Stimulated activated naive CD4-positive, alpha-beta T cell (primary cell): ENCODE results near the gene RYR2.

Source experiments
- DNase-seq, 6 experiments: peaks; one replicate each; lab custom pipeline; 2025; lab: John Stamatoyannopoulos, UW

RYR2 gene

DNA sequence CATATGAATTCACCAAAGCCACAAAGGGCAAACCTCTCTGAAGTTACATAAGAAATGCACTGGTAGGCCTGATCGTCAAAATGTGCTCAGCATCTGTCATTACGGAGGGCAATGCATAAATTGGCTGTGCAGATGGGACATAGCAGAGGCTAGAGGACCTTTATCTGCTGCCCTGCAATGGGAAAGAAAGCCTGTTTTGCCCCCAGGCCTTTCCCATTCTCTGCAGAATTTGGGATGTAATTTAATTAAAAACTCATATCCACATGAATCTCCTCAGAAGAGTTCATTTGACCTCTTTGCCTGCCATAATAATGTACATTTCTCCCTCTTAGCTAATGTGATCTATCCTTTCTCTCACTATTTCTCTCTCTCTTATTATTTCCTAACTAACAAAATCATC is 690.7 kb downstream of the RYR2 start:
- DNase-seq: no peak

DNA sequence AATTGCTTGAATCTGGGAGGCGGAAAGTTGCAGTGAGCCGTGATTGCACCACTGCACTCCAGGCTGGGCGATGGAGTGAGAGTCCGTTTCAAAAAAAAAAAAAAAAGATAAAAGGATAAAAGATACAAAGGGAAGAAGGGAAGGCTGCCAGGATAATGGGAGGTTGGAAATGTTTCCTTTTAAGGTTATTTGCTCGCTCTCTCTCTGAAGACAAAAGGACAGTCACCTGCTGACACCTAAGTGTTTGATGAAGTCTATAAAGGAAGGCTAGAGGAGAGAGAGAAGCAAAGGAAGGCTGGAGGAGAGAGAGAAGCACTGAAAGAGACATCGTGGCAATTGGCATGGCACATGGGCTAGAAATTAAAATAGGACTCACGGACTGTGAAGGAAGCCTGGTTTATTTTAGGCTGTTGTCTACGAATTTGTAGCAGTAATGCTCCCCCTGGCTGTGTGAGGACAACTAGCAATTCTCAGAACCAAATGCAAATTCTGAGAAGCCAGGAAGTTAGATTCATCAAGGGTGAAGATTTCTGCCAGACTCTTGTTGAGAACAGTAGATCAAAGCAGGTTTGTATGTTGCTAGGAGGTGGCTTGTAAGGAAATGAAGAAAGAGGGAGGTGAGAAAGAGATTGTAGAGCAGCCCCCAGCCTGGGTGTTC is 694.5 kb downstream of the RYR2 start:
- DNase-seq: peak in 2 of 6 experiments; percentile 5 to 18

DNA sequence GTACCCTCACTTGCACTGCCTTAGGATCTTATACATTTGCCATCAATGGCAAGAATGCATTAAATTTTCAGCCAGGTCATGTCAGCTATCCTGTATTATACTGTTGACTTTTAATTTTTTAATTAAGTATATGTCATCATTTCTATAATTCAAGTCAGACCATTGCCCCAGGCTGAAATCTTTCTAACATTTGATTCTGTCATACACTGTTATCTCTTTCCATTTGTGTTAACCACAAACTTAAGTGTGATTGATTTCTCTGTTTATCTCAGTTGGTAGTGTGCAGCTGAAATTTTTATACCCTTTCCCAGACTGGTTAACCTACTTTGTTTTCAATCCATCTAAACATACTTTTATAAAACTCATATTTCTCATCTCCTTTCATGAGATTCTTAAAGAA is 695.5 kb downstream of the RYR2 start:
- DNase-seq: no peak

DNA sequence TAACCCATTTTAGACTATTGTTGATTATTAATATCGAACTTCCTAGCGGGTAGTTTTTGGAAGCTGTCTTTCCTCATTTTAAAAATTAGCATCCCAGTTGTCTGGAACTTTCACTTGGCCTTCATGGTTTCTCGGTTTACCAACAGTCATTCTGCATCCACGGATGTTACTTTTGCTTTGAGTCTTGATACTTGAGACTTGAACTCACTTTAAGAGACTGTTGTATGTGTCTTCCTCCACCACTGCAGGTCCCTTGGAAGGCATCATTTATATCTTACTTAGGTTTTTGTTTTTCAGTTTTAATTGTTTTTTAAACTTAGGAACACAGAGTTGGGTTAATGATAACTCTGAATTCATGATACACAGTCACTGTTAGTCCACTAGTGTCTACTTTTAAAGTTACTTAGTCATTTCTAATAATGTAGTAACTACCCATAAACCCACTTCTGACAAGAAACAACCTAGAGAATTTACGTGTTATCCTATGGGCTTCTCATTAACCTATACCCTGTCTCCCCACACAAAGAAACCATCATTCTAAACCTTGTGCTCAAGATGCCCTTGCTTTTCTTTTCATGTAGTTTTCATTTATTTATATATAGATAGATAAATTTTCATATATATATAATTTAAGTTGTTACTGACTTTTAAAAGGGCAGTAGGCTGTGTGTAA is 696.1 kb downstream of the RYR2 start:
- no peak for DNase-seq

DNA sequence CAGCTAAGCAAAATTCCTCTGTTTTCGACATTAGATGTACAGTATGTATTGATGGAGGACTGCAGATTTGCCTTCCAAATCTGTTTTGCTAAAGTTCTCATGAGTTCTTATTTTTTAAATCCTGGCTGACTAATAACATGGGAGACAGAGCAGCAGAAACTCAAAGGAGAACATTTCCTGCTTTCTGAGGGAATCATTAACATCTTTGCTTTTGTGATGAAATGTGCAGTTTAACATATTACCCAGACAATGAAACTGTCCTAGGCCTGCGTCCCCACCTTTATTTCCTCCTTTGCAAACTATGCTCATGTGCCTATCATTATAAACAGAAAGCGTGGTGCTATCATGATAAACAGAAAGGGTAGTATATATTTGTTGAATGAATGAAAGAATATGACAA is 698.9 kb downstream of the RYR2 start:
- DNase-seq: no peak

DNA sequence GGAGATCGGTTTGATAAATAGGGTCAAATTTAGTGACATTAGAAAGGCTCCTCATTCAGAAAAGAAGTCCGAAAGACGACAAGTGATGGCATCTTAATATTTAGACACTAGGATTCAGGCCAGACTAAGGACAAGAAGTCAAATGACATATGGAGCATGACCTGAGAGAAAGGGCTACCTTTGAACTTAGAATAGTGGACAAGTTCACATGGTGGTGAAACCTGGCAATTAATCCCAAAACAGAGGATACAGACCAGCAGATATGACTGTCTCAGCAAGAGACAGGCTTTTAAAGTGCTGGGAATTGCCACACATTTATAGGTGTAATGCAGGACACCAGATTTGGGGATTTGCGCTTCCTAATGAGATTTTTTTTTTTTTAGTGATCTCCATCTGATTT is 703.6 kb downstream of the RYR2 start:
- no peak for DNase-seq

DNA sequence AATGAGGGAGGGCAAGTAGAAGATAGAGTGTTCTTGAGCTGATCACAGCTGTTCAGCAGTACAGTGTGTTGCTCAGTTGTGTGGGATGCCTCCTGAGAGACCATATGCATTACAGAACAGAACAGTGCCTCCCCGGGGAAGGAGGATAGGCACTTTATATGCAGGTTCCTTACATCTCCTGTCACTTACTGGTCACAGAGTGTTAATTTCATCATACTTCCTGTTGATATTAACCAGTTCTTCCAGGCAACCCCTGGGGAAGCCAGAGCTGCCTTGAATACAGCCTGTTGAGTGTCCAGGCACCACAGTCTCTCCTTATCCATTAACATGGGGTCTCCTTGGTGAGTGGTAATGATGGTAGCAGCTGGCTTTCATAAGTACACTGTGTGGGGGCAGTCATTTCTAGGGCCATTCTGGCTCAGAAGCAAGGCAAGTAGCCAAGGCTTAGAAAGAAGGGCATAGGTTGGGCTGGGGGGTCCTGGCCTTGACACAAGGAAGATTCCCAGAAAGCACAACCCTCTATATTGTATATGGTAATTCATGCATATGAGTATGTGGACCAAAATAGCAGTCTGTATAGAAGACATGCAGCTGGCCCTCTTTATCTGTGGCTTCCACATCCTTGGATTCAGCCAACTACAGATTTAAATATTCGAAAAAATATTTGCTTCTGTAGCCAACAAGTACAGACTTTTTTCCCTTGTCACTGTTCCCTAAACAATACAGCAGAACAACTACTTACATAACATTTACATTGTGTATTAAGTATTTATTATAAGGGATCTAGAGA is 706.4 kb downstream of the RYR2 start:
- DNase-seq: no peak

DNA sequence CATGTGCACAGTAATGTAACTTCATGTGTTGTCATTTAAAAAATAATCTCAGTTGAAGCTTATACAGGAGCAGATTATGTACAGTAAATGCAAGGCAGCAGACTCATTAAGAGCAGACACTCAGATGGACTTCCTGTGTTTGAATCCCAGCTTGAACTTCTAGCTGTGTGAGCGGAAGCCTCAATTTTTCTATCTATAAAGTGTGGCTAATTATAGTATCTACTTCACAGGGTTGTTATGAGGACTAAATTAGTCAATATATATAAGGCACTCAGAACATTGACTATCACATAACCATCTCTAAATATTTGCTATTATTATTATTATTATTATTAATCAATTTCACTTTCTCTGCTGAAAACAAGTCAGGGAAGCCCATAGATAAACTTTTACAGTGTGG is 707.1 kb downstream of the RYR2 start:
- no peak for DNase-seq

DNA sequence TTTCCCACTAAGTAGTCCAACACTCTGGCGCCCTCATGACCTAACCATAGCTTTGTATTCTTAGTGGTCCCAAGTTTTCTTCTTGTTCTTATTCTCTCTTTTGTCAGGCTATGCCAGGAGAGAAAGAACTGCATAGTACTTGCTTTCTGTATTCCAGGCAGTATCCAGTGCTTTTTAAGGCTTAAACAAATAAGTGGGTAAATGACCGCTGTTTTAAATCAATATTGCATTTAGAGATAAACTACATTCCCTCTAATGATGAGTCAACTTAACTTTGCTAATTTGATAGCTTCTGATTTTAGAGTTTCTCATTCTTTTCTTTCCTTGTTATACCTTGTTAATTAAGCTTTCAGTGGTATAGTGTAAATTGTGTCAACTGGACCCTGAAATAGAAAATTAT is 709.1 kb downstream of the RYR2 start:
- no peak for DNase-seq

DNA sequence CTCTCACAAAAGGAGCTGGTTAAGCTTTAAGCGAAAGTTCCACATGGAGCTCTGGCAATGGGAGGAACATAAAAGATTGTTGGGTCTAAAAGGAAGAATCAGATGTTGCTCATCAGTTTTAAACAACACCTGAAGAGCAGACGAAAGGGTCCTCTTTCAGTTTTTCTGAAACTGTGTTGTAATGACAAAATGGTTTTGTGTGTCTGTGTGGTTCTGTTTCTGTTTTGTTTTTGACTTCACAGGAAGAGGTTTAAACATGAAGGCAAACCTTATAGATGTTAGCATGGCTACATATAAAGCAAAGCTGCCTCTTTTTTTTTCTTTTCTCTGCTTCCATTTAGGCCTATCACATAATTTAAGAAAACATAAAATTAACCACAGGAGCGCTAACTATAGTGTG is 712.6 kb downstream of the RYR2 start:
- no peak for DNase-seq

DNA sequence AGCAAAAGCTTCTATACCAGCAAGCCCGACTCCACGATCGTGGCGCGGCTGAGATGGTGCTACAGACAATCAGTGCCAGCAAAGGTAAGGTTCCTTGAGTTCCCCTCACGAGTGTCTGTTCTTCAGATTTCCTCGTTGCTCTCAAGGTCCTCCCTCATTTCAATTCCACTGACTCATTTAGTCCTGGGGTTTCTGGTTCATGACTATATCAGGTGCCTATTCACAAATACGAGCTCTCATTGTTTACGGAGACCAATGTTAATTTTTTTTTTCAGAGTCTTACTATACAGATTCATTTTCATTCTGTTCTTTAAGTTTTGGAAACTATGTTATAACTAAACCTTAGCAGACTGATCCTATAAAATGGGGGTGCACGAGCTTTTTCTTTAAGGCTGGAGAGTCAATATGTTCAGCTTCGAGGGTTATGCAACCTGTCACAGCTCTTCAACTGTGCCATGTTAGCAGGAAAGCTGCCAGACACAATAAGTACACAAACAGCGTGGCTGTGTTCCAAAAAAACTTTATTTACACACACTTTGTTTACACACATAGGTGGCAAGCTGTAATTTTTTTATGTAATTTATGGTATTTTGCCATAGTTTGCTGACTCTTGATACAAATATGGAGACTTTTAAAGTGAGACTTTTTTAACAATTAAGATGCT is 714.5 kb downstream of the RYR2 start:
- DNase-seq: no peak

DNA sequence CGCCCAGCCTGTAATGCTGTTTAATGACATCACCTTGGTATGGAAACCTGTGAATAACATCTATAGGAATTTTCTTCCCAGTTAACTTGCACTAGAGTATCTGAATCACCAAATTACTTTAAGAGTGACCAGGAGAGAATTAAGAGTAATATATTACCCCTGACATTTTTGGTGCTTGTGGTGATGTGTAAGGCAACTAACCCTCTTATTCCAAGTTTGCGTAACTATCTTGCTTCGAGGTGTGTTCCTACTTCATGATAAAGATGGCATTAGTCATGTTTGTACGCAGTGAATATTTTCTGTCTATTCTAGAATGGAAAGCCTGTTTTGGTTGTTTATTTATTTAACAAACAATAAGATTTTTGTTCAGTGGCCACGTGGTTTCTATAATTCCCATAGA is 717.4 kb downstream of the RYR2 start:
- no peak for DNase-seq

DNA sequence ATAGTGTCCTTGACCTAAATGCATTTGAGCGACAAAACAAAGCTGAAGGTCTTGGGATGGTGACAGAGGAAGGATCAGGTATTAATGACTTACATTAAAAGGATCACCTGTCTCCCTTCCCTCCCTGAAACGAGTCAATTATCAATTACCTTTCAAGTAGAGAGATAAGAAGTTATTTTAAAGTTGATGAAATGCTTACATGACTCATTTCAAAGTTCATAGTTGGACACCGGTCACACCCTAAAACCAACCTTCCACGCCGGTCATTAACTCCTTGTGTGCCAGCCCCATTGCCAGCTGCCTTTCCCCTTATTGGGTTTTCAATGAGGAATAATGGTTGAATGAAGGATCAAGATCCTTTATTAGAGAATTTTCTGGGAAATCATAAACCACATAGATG is 719.0 kb downstream of the RYR2 start:
- DNase-seq: no peak

DNA sequence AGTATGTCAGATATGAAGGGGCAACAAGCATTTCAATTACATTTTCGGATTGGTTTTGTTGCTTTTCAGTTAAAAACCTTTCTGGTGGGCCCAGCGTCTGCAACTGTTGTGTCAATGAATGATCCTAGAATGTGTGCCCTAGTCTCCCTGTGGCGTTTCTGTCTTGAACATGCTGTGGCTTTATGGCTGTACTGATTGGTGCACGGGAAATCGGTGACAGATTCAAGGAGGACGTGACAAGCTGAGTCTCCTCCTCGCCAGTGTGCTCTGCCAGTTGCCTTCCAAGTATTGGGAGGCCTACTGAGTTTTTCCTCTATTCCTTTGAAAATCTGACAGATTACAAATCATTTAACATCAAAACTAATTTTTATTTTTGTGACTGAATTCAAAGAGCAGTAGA is 721.2 kb downstream of the RYR2 start:
- no peak for DNase-seq

DNA sequence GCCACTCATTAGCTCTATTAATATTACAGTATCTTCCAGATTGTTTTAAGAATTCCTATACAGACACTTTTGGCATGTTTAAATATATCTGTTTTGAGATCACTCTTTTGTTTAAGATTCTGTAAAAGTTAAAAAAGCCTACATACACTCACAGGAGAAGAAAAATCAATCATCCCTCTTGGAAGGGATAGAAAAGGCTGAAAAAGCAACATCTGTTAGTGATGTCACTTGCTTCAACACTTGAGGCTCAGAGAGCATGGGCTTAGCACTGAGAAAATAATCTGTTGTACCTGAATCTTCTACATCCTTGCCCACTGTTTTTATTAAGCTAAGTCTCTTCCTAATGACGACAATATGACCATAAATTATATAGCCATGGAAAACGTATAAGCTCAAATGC is 721.8 kb downstream of the RYR2 start:
- no peak for DNase-seq

DNA sequence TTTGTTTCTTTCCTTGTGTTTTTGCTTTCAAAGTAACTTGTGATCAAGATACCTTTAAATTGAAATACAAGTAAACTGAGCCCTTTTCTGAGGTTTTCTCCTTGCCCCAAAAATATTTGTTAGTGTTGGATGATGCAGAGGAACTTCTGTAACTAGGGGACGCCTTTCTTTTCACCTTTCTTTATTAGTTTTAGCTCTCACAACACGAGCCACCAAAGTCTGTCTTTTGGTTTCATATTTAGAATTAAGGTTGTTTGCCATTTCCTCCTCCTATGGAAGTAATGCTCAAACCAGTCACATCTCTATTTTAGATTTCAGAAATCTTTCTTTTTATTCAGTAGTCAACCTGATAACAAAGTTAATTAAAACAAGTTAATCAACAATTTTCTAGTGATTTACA is 727.9 kb downstream of the RYR2 start:
- DNase-seq: no peak

DNA sequence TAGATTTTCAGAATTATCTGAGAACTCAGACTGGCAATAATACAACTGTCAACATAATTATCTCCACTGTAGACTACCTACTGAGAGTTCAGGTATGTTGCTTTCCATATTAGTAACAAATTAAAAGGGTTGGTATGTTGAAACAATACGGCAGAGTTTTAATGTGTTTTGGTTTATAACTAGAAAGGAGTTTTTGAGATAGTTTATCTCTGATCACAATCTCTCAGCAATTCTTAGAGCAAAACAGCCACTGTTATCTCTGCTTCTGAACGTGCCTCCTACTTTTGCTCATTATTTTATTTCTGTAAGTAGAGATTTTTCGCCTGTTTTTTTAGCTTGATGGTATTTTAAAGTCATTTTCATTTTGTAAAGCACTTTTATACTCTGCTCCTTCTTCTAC is 730.0 kb downstream of the RYR2 start:
- DNase-seq: no peak

DNA sequence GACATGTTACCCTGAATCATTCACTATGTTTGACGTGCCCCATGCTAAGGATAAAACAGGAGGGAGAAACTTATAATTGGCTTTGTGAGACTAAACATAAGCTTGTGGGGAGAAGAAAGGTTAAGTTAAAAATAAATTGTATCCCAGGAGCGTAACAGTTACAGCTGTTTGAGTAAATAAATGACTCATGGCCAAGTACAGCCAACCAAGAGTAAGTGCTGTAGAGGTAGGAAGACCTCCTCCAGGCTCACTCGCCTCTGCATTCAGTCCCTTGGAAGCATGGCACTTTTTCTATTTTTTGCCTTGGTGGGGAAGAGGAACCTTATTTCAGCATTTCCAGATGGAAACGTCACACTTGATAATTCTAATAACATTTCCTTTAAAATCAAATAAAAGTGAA is 732.3 kb downstream of the RYR2 start:
- no peak for DNase-seq

DNA sequence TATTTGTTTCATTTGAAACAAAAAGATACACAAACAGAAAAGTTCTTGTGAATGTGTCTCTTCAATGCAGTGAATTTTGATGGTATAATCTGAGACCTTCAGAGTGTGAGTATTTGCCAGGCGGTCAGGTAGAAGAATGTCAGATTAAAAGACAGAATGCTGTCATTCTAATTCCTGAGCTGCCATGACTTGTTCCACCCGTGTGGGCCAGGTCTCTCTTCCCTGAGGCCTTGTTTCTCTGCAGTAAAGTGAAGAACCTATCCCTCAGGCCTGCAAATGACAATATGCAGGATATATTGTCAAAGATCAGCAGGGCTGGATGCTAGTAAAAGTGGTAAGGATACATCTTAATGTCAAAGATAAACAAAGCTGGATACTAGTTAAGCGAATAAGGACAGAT is 737.4 kb downstream of the RYR2 start:
- DNase-seq: no peak

DNA sequence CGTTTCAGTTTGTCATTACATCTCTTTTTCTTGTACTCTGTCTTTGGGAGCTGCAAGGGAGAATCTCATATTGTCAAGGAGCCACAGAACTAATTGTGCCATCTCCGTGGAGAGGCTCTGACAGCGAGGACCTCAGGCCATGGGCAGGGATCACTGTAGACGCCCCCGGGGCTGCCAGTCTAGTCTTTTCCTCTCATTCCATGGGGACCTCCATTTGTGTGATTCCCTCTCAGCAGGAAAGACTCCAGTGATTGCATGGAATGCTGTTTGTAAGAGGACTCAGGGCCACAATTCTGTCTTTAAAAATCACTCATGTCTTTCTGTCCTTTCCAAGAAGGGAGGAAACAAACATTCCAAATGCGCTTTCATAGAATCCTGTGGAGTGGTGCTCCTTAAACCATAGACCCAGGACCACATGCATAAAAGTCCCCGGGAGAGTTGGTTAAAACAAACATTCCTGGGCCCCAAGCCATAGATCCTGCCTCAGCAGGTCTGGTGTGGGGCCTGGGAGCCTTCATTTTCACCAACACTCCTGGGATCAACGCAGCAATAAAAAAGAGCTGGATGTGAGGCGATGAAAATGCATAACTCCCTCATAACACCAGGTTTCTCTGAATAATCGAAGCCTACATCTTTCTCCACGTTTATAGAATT is 744.2 kb downstream of the RYR2 start:
- DNase-seq: no peak

DNA sequence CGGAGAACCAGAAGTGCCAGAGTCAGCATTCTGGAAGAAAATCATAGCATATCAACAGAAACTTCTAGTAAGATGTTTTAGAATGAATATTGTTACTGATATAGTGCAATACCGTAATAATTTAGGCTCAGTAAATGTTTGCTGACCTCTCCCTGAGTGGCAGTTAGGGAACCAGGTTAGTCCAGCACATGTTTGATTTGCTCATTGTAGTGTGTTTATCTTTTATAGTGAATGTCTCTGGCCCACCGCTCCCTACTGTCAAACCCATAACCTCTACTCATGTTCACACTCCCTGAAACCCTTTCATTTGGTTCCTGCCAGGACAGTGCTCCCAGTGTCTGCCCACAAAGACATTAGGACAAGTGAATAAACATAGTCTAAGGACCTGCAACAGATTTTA is 746.1 kb downstream of the RYR2 start:
- DNase-seq: no peak

DNA sequence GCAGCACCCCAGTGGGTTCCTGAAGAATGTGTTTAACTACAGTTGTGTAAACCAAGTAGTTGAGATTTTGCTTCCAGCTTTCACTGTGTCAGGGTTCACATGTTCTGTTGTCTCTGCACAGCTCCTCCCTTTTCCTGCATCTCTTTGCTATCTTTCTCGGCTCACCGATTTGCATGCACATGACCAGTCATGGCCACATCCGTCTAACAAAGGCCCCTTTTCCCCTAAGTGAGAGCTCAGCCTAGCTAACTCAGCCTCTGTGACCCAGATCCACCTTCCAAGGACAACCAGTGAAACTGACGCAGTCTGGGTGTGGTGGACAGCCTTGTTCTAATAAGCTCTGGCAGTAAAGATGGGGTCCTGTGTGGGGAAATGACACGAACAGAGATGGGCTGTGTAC is 747.6 kb downstream of the RYR2 start:
- no peak for DNase-seq
